HepG2 (cell line): ENCODE results near the gene PHB1. TPM values are rescaled to one million over a fixed set of nuclear protein-coding genes. Genes with fewer than 3 reads are reported as not detected.

Source experiments
- CBX5 ChIP-seq: sonication (generic); formaldehyde crosslinking; IDR thresholded peaks from 2 replicates; pipeline ENCODE4 v1.4.0; 2020; ENCODE audit warnings: missing genetic modification reagents, borderline replicate concordance
- PREB ChIP-seq: sonication (generic); formaldehyde crosslinking; IDR thresholded peaks from 2 replicates; pipeline ENCODE4 v1.4.0; 2020; ENCODE audit warnings: missing genetic modification reagents
- REST ChIP-seq, 2 experiments: IDR thresholded peaks; 2 replicates each; pipeline ENCODE4 v1.6.1; 2011 to 2012; ENCODE audit warnings: low read length in 2 of 2, borderline replicate concordance in 1 of 2, low read depth in 1 of 2, mild to moderate bottlenecking in 1 of 2, moderate library complexity in 1 of 2
- SP2 ChIP-seq: sonication (generic); formaldehyde crosslinking; IDR thresholded peaks from 2 replicates; pipeline ENCODE4 v1.5.1; 2020; ENCODE audit warnings: mild to moderate bottlenecking, missing genetic modification reagents
- SP4 ChIP-seq: sonication (generic); formaldehyde crosslinking; IDR thresholded peaks from 2 replicates; pipeline ENCODE4 v1.8.1; 2023; ENCODE audit warnings: mild to moderate bottlenecking, missing genetic modification reagents
- SRY ChIP-seq: sonication (generic); formaldehyde crosslinking; IDR thresholded peaks from 2 replicates; pipeline ENCODE4 v1.8.0; 2022; ENCODE audit warnings: mild to moderate bottlenecking, missing genetic modification reagents
- TBL1XR1 ChIP-seq: fragments of 150-350 bp; IDR thresholded peaks from 2 replicates; pipeline ENCODE4 v1.6.1; 2014; ENCODE audit warnings: borderline replicate concordance, low read length; ENCODE audit not compliant: partially characterized antibody
- ZNF354B ChIP-seq: sonication (generic); formaldehyde crosslinking; IDR thresholded peaks from 2 replicates; pipeline ENCODE4 v1.8.0; 2022; ENCODE audit warnings: mild to moderate bottlenecking, missing genetic modification reagents
- ZNF407 ChIP-seq: sonication (generic); formaldehyde crosslinking; IDR thresholded peaks from one replicate; pipeline ENCODE4 v1.5.1; 2020; ENCODE audit warnings: mild to moderate bottlenecking, missing genetic modification reagents; ENCODE audit errors: not compliant biosample characterization
- ZNF710 ChIP-seq: sonication (generic); formaldehyde crosslinking; IDR thresholded peaks from 2 replicates; pipeline ENCODE4 v1.5.0; 2020; ENCODE audit warnings: mild to moderate bottlenecking, missing genetic modification reagents, borderline replicate concordance
- polyA plus RNA-seq, 8 experiments: library from polyadenylated mRNA; depleted of rRNA in 3 of 8; stranded (reverse) in 7 of 8; unstranded in 1 of 8; fragments of >200 nt; fragmentation: Illumina TruSeq in 4 of 8; extraction: Trizol in 4 of 8; gene quantifications; 2 replicates each; pipeline versions ENCODE4 v1.2.1 to v1.2.3, GENCODE V29; 2011 to 2016; ENCODE audit warnings: low read depth in 4 of 8, missing spikeins in 1 of 8, mixed read lengths in 1 of 8; ENCODE audit not compliant: insufficient read depth in 1 of 8
- total RNA-seq, 5 experiments: library from RNA; depleted of rRNA; stranded (reverse); fragments of >200 nt; fragmentation: Illumina TruSeq; extraction: Trizol; gene quantifications; 2 replicates each; pipeline ENCODE4 v1.2.3, GENCODE V29; 2016; ENCODE audit warnings: low read depth in 1 of 5

Gene PHB1
- total and polyA plus RNA-seq, 2 of the 13 experiments (the other 11 are each of a cell fraction or from before 2014, with no cell fraction given), result 515 to 688 TPM

GRCh38 chr17:49361129-49361901, 53.4 kb downstream of the PHB1 start (continued):
- TF ChIP-seq ZNF407 (CRISPR knock-in tag) (peak; percentile 43), SRY (CRISPR knock-in tag) (0 out of 2 replicates have a peak, but pooled peaks have one; percentile 53), SP4 (no peak; the same call in 1 of the 2 replicates), ZNF354B (no peak), SP2 (no peak), REST (IDR thresholded peaks at IDR 0.05; ENCODE audit: borderline replicate concordance in 1 of 2, low read depth in 1 of 2, low read length in 2 of 2) (no peak; a peak in 1 of 4 replicates), PREB (CRISPR knock-in tag) (no peak), TBL1XR1 (peak; percentile 56), ZNF710 (CRISPR knock-in tag) (no peak), CBX5 (CRISPR knock-in tag) (peak; percentile 44; the same call in 1 of the 2 replicates)
